Stimulated activated naive CD4-positive, alpha-beta T cell treated with Interleukin-2 at 50 U/mL for 16 hours (primary cell): ENCODE data around the gene TUBGCP6.

Source experiments
- DNase-seq: peaks from one replicate; lab custom pipeline; 2025; lab: John Stamatoyannopoulos, UW

Gene TUBGCP6

DNA sequence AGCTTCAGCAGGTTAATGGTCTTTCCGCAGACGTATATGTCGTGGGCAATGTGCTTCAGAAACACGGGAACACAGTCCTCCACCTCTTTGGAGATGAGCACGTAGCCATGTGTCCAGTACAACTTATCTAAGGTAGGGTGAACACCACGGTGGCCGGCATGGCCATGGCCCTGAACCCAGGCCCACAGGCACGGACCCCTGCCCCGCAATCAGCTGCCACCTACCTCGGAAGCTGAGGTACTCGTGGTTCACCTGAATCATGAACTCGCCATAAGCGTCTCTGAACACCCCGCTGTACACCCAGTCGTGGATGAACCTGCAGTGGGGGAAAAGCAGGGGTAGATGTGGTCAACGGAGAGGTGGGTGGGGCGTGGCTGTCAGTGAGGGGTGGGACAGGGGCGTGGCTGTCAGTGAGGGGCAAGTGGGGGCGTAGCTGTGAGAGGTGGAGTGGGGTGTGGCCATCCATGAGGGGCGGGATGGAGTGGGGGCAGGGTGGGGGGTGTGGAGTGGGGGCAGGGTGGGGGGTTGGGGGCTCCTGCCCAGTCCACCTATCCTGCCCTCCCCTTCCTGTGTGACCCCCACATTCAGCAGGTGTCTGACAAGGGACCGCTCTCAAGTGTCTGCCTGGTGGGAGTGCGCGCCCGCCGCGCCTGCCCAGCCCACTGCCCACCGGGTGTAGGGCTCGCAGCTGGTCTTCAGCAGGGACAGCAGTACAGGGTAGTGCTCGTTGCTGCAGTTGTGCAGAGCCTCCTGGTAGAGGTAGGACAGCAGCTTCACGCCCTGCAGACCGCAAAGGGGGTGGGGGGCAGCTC lies 18.6 kb downstream of the TUBGCP6 start:
- no peak for DNase-seq

DNA sequence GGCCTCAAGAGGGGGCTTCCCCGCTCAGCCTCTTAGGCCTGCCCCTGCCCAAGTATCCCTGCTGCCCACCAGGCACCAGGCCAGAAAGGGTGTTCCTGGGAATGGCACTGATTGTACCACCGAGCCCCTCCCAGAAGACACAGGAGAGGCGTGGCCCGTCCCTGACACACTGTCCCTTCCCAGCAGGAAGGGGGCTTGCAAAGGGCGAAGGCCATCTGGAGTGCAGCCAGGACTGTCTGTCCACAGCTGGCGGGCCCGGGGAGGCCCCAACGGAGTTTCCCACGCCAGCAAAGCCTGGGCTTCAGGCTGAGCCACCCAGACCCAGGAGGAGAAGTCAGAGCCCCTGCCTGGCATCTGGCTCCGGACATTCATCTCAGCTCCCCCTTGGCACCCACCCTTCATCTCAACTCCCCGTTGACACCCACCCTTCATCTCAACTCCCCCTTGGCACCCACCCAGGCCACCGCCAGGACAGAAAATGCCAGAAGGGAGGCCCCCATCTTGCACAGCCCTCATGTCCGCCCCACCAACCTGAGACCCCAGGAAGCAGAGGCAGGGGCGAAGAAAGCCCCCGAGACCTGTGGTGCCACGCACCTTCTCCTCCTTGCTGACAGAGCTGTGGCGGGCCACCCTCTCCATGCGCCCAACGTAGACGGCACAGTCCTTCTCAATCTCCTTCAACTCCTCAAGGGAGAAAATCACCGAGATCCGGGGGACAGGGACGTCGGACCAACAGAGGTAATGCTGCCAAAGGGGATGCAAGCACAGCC lies 19.4 kb downstream of the TUBGCP6 start:
- no peak for DNase-seq

DNA sequence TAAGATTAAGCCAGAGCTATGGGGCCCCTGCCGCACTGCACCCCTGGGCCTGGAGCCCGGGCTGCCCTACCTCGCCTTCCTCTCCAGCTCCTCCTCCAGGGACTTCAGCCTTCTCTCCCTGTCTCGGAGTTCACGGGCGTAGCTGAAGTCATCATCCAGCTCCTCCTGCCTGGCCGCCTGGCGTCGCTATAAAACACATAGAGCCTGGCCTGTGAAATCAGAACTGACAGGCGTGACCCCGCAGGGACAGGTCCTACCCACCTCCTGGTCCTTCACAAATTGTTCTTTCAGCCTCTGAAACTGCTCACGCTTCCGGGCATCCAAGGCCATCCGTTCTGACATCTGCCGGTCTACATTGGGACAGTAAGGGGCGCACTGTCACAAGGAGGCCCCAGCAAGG lies 20.8 kb downstream of the TUBGCP6 start:
- DNase-seq = no peak

DNA sequence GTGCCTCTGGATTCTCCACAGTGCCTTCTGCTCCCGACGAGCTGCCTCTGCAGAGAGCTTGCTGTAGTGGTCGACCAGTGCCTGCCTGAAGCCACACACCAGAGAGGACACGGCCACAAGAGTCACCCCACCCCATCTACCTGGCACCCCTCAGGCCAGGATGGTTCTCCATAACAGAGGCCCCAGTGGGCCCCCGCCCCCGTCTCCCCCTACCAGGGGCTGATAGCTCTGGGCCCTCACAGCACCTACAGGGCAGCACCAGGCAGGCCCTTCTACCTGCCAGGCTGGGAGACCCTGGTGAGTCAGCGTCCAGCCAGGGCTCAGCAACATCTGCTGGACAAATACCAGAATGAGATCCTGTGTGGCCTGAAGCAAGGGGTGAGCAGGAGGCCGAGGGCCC lies 22.3 kb downstream of the TUBGCP6 start:
- DNase-seq = no peak

DNA sequence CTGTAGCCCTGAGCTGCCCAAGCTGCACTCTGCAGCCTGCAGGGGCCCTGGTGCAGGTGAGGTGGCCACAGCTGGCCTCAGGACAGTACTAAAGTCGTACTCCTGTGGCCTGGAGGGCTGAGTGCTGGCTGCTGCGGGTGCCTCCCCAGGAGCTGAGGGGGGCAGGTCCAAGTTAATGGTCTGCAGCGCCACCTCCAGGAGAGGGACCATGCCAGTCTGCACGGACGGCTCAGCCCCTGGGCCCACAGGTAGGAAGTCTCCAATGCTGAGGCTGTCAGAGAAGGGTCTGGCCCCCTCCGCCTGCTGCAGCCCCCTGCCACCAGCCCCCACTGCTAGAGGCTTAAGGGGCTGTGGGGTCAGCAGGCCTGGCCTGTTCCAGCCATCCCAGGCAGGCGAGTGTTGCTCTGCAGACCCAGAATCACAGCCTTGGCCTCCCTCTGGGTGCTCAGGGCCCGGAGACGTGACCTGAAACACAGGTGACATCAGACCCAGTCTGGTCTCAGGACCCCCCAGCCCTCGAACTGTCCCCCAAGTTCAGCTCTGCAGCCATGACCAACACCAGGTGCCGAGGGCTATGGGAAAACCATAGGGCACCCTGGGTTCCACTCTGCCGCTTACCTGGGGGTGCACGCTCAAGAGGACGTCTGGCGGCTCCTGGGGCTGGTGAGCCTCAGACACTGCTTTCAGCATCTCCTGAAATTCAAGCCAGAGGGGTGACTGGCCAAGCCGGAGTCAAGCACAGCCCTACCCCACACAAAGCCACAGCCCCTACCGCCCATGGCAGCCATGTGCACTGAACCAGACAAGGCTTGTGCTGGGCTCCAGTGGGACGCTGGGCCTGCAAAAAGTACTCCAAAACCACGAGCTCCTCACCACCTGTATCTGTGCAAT lies 23.2 kb downstream of the TUBGCP6 start:
- DNase-seq = no peak

DNA sequence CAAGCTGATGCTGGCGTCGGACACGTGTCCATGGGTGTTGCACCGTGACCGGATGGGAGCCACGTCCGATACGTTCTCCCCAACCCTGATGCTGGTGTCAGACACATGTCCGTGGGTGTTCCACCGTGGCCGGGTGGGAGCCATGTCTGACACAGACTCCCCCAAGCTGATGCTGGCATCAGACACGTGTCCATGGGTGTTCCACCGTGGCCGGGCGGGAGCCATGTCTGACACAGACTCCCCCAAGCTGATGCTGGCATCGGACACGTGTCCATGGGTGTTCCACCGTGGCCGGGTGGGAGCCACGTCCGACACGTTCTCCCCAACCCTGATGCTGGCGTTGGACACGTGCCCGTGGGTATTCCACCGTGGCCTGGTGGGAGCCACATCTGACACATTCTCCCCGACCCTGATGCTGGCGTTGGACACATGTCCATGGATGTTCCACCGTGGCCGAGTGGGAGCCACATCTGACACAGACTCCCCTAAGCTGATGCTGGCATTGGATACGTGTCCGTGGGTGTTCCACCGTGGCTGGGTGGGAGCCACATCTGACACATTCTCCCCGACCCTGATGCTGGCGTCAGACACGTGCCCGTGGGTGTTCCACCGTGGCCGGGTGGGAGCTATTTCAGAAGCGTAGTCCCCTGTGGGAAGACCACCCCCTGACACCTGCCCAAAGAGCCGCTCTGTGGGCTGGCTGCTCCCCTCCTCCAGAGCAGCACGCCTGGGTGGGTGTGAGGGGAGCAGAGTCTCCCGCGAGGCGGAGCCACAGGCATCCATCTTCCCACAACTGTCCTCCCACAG lies 24.0 kb downstream of the TUBGCP6 start:
- DNase-seq = no peak

DNA sequence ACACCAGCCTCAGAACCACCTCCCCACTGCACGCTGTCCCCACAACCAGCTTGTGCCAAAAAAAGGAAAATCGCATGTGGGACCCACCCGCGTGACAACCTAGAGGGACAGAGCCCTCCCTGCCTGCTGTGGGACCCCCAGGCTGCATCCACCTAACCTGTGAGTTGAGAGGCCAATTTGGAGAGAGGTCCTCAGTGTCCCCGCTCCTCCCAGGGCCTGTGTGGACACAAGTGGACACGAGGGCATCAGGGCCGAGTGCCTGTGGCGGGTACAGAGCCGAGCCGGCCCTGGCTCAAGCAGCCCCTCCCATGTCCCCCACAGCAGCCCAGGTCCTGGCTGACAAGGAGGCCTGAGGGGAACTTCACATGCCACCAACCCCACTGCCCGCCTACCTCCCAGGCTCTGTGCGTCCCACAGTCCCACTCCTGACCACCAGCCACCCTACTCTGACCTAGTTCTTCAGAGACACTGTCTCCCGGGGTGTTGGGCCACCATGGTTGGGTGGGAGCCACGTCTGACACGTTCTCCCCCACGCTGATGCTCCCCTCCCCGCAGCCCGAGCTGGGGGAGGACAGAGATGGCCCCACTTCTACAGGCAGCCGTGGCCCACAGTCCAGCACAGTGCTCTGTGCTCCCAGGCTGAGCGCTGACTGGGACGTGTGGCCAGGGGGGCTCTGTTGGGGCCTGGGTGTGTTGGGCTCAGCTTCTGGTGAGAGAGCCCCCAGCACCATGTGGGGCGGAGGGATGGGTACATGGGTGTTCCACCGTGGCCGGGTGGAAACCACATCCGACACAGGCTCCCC lies 24.8 kb downstream of the TUBGCP6 start:
- no peak for DNase-seq

DNA sequence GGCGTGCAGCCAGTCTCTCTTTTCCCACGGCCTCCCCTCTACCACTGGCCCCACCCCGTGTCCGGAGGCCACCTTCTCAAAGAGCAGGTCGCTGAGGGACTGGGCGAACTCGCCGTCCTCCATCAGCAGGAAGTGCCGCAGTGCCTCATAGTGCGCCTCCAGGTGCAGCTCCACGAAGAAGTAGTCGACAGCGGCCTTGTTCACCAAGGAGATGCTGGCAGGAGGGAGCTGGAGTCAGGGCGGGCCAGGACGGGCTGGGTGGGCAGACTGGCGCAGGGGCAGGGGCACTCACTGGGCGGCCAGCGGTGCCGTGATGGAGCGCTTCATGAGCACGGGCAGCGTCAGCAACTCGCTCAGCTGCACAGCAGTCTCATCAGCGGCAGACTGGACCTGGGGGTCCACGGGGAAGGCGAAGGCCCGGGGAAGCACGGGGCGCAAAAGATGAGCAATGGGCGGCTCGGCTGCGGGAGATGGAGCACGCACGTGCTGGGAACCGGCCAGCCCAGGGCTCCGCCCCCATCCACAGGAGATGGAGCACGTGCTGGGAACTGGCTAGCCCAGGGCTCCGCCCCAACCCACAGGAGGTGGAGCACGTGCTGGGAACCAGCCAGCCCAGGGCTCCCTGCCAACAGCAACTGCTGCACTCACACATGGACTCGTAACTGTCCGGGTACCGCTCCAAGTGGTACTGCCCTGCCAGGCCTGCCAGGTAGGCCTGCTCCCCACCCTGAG lies 25.7 kb downstream of the TUBGCP6 start:
- DNase-seq = no peak

DNA sequence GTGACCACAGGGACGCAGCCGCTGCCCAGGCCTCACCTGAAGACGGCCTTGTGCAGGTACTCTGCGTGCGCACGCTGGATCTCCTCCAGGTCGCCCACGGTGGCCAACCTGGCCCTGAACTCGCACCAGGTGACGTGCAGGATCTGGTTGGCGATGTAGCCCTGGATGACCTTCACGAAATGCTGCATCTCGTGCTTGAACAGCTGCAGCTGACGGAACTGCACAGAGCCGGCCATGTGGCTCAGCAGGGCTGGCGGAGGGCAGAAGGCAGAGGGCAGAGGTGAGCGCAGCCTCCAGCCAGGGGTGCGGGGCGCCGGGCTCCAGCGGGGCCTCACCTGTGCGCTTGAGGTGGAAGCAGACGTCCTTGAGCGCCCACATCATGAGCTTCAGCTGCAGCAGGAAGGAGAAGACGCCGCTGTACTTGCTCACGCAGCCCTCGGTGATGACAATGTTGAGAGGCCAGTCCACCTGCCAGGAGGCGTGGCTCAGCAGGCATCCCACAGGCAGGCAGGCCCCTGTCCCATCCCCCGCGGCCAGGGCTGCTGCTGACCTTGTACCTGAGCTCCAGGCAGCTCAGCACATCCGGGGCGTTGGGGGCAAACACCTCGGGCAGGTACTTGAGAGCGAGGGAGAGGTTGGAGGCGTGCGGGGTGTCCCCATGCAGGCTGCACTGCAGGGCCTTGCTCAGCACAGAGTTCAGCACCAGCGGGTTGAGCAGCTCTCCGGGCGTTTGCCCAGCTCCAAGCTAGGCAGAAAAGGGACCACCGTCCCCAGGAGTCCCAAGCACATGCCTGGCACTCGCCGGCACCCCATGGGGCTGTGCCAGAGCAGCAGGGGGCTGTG lies 26.4 kb downstream of the TUBGCP6 start:
- DNase-seq = no peak

DNA sequence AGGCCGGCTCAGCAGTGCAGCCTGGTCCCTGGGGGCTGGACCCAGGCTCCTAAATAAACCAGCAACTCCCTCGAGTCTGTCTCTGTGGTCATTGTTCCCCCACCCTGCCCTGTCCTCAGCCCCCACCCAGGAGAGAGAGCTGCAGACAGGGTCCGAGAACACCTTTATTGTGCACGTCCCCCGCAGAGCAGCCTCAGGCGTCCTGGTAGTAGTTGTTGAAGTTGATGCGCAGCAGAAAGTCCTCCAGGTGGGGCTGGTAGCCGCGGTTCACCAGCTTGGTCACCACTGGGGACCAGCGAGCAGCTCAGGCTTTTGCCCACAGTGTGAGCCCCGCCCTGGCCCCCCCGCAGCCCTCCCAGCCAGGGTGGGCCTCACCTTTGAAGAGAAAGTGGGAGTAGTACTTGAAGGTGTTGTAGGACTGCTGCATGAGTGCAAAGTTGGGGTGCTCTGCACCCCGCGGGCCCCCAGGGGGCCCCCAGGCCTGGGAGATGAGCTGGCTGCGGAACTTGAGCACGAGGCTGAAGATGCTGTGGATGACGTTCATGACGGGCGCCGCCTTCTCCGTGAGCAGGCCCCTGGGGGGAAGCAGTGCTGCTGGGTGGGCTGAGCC lies 27.2 kb downstream of the TUBGCP6 start:
- no peak for DNase-seq

DNA sequence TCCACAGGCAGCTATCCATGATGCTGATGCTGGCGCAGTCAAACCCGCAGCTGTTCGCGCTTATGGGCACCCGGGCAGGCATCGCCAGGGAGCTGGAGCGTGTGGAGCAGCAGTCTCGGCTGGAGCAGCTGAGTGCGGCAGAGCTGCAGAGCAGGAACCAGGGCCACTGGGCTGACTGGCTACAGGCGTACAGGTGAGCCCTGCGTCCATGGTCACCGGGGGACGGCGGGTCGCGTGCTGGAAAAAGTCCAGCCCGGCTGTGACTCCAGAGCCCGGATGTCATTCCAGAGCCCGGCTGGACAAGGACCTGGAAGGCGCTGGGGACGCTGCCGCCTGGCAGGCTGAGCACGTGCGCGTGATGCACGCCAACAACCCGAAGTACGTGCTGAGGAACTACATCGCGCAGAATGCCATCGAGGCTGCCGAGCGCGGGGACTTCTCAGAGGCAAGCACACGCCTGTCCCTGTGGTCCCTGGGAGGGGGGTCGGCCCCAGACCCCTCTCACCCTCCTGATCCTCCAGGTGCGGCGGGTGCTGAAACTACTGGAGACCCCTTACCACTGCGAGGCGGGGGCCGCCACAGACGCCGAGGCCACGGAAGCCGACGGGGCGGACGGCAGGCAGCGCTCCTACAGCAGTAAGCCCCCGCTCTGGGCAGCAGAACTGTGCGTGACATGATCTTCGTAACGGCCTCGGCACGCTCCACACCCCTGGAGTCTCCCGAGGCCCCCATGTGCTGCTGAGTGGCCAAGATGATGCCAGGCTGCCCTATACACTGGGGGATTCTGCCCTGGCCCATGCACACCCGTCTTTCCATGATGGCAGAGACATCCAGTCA lies 27.9 kb downstream of the TUBGCP6 start:
- DNase-seq = no peak

DNA sequence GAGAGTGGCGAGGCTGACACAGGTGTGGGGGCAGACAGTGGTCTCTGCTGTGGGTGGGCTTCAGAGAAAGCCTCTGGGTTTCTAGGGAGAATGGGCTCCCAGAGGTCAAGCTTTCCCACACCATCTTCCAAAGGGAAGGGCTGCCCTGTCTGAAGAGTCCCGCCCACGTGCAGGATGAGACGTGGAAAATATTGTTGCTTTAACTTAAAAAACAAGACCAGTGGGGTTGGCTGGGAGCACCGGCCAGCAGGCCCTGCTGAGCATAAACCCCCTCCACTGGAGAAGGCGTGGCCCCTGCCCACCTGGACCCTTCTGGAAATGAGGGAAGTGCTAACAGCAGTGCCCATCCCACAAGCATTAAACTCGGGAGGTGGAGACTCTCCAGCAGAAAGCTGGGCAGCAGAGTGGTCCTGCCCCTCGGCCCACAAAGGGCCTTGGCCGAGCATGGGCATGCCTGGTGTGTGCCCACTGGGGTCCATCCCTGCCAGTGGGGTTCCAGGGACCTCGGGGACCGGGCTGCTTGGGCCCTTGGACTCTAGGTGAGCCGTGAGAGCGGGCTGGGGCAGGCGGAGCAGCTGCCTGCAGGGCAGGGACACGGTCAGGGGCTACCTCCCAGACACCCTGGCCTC lies 28.7 kb downstream of the TUBGCP6 start:
- DNase-seq = no peak

DNA sequence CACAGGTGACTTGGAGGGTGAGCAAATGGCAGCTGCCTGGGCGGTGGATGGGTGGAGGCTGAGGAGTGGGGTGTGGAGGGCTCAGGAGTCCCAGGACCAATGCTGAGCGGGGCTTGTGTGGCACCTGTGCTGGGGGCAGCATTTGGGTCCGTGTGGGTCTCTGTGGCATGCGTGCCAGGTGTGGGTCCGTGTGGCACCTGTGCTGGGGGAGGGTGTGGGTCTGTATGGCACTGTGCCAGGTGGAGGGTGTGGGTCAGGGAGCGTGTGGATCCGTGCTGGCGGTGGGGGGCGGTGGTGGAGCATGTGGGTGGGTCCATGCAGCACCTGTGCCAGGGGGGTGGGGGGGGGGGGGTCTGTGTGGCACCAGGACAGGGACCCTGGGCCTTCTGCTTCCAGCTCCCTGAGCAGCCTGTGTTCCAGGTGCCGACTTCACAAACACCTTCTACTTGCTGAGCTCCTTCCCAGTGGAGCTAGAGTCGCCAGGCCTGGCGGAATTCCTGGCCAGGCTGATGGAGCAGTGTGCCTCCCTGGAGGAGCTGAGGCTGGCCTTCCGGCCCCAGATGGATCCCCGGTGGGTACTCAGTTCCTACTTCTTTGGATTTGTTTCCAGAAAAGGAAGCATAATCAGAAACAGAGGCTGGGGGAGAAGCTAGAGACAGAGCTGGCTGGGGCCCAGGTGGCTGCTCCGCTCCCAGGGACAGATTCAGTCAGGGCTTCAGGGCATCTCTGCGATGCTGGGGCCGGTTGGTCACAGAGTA lies 29.3 kb downstream of the TUBGCP6 start:
- DNase-seq = no peak

DNA sequence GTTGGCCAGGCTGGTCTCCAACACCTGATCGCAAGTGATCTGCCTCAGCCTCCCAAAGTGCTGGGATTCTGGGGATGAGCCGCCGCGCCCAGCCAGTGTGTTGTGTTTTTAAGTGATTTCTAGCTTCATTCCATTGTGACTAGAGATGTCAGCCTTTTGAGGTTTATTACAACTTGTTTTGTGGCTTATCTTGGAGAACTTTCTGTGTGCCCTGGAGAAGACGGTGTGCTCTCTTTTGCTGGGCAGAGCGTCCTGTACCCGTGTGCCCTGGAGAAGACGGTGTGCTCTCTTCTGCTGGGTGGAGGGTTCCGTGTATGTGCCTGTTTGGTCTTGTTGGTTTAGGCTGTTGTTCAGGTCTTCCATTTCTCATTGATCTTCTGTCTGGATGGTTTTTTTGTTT lies 31.6 kb downstream of the TUBGCP6 start:
- no peak for DNase-seq

DNA sequence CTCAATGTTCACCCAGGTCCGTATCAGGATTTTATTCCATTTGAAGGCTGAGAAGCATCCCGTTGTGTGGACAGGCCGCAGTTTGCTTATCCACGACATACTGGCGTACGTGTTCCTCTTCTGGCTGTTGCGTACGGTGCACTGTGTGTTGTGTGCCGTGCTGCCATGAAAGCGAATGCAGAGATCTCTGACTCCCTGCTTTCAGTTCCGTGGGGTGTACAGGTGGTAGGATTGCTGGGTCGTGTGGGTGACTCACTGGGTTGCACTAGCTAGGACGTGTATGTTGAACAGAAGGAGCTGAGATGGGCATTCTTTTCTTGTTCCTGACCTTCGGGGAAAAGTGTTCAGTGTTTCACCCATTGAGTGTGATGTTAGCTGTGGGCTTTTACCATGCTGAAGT lies 33.7 kb downstream of the TUBGCP6 start:
- DNase-seq = no peak

DNA sequence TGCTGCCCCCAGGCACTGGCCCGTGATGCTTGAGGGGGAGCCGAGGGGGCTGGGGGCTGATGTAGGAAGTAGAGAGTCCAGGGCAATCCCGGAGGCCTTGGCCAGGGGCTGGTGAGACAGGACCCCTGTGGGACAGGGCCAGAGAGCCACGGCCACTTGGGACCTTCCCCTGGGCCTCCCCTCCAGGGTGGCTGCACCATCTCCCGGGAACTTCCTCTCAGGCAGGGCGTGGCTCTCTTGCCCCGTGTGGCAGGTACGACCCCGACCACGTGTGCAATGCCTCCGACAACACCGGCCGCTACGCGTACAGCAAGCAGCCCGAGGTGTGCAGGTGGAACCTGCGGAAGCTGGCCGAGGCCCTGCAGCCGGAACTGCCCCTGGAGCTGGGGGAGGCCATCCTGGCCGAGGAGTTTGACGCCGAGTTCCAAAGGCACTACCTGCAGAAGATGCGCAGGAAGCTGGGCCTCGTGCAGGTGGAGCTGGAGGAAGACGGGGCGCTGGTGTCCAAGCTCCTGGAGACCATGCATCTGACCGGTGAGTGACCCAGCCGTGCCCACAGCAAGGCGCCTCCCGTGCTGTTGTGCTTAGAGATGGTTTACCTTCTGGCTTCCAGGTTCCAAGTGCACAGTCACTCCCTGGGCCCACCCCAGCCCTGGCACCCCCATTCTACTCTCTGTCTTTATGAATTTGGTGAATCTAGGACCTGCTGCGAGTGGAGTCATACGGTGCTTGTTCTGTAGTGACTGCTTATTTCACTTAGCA lies 34.3 kb downstream of the TUBGCP6 start:
- no peak for DNase-seq
